Chondrocyte (in vitro differentiated cells): ENCODE measurements around the gene GCSAM. TPM values are rescaled to one million over a fixed set of nuclear protein-coding genes. Genes with fewer than 3 reads are reported as not detected.

ENCODE experiments used
- DNase-seq: peaks from one replicate; pipeline ENCODE4 v3.0.0; 2021; ENCODE audit warnings: mixed read lengths, low spot score
- H3K27ac Mint-ChIP-seq: one replicate; pipeline ENCODE4 v1.8.0; 2021; ENCODE audit warnings: mild to moderate bottlenecking, moderate library complexity, mixed read lengths; ENCODE audit not compliant: unreplicated experiment
- H3K27me3 Mint-ChIP-seq: 2 replicates; pipeline ENCODE4 v1.8.0; 2021; ENCODE audit warnings: low read depth, mixed read lengths
- H3K36me3 Mint-ChIP-seq: 2 replicates; pipeline ENCODE4 v1.8.0; 2021; ENCODE audit warnings: low read depth, mixed read lengths
- H3K4me1 Mint-ChIP-seq: 2 replicates; pipeline ENCODE4 v1.8.0; 2021; ENCODE audit warnings: low read depth, mild to moderate bottlenecking, mixed read lengths
- H3K4me3 Mint-ChIP-seq: one replicate; pipeline ENCODE4 v1.8.0; 2021; ENCODE audit warnings: mild to moderate bottlenecking, moderate library complexity, mixed read lengths; ENCODE audit not compliant: unreplicated experiment
- H3K9me3 Mint-ChIP-seq: 2 replicates; pipeline ENCODE4 v1.8.0; 2021; ENCODE audit warnings: low read depth, mixed read lengths
- CTCF ChIP-seq: fragments of 200-600 bp; sonication (generic); IDR thresholded peaks from 2 replicates; pipeline ENCODE4 v1.5.0; 2021; ENCODE audit warnings: antibody characterized with exemption, mild to moderate bottlenecking, moderate library complexity
- total RNA-seq: library from RNA; stranded (reverse); gene quantifications from 3 replicates; pipeline ENCODE4 v1.2.1, GENCODE V29; 2021

GCSAM gene
- total RNA-seq, 1 donor from 2014 or later: not detected

GRCh38 chr3:112086875-112087524, 46.0 kb downstream of the GCSAM start:
- H3K4me1 Mint-ChIP-seq: peaks cover 30% of the 10 kb centered on the region
- peak overlapping the region; percentile 93 for H3K27ac Mint-ChIP-seq

GRCh38 chr3:112086076-112086854, 46.8 kb downstream of the GCSAM start, which contains the start of gene C3orf52:
Gene C3orf52 (plus strand): TSS chr3:112086389. CDS start chr3:112086408, 19 bp downstream.
- DNase-seq: peak; percentile 92
- Mint-ChIP-seq H3K4me3 (peak within 1 kb of the TSS; percentile 89), H3K36me3 (no peaks in the 10 kb centered on the region), H3K27ac (peak within 1 kb of the TSS; percentile 93), H3K9me3 (no peaks in the 10 kb centered on the region), H3K4me1 (peaks cover 28% of the 10 kb centered on the region), H3K27me3 (no peaks in the 10 kb centered on the region)
- peak; percentile 57 for TF ChIP-seq CTCF

More at GRCh38 chr3:112086875-112087524, 46.0 kb downstream of the GCSAM start:
- no peak for DNase-seq
- no peak for TF ChIP-seq CTCF
- peak overlapping the region; percentile 89 for H3K4me3 Mint-ChIP-seq
- H3K9me3 Mint-ChIP-seq: no peaks in the 10 kb centered on the region
- H3K36me3 Mint-ChIP-seq: no peaks in the 10 kb centered on the region
- no peaks in the 10 kb centered on the region for H3K27me3 Mint-ChIP-seq

GRCh38 chr3:112085735-112086075, 47.3 kb downstream of the GCSAM start:
- Mint-ChIP-seq H3K9me3 (no peaks in the 10 kb centered on the region), H3K27ac (peak overlapping the region; percentile 93), H3K36me3 (no peaks in the 10 kb centered on the region), H3K4me1 (peaks cover 23% of the 10 kb centered on the region), H3K27me3 (no peaks in the 10 kb centered on the region), H3K4me3 (peak overlapping the region; percentile 89)
- no peak for DNase-seq
- no peak for TF ChIP-seq CTCF

- TF ChIP-seq CTCF: no peak
Observed at GRCh38 chr3:112084980-112085705, 47.9 kb downstream of the GCSAM start.

GRCh38 chr3:112083239-112083638, 49.8 kb downstream of the GCSAM start:
- no peak overlapping the region for H3K4me3 Mint-ChIP-seq
- no peak for TF ChIP-seq CTCF
- H3K27me3 Mint-ChIP-seq: no peaks in the 10 kb centered on the region
- H3K36me3 Mint-ChIP-seq: no peaks in the 10 kb centered on the region
- H3K9me3 Mint-ChIP-seq: no peaks in the 10 kb centered on the region
- no peak overlapping the region for H3K27ac Mint-ChIP-seq
- peaks cover 22% of the 10 kb centered on the region for H3K4me1 Mint-ChIP-seq
- DNase-seq: no peak

More at GRCh38 chr3:112084980-112085705, 47.9 kb downstream of the GCSAM start:
- Mint-ChIP-seq H3K9me3 (no peaks in the 10 kb centered on the region), H3K27me3 (no peaks in the 10 kb centered on the region), H3K4me3 (no peak overlapping the region), H3K36me3 (no peaks in the 10 kb centered on the region), H3K27ac (no peak overlapping the region), H3K4me1 (peaks cover 23% of the 10 kb centered on the region)
- no peak for DNase-seq
